ENCODE data around the gene DCAF15.

DCAF15 gene

GRCh38 chr19:13985771-13986347 lies 33.5 kb downstream of the DCAF15 start:
- H3K27ac ChIP-seq, result peak overlapping the region; percentile 89
- TF ChIP-seq ZFX (IDR thresholded peaks at IDR 0.05), result no peak

DNA sequence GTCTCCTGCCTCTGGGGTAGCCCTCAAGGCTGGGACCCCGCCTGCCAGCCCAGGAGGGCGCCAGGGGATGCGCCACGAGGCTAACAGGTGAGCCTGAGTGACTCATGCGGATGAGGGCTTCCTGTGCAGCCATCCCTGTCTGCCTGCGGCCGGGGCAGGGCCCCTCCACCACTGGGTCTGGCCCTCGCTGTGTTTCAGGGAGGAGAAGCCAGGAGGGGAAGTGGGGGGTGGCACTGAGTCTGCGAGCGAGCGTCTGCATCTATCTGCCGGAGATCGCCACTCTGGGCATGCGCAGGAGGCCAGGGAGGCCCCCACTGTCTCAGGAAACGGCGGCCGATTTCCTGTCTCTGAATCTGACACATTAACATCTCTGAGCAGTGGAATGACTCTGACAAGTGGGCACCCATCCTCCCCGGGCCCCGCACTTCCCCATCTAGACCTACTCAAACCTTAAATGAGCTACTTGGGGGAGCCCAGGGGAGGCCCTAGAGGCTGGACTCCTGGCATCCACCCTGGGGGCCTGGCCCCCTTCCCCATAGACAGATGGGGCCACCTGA lies 34.1 kb downstream of the DCAF15 start:
- no peak for TF ChIP-seq ZFX (IDR thresholded peaks at IDR 0.05)
- TF ChIP-seq, protein P1, sequence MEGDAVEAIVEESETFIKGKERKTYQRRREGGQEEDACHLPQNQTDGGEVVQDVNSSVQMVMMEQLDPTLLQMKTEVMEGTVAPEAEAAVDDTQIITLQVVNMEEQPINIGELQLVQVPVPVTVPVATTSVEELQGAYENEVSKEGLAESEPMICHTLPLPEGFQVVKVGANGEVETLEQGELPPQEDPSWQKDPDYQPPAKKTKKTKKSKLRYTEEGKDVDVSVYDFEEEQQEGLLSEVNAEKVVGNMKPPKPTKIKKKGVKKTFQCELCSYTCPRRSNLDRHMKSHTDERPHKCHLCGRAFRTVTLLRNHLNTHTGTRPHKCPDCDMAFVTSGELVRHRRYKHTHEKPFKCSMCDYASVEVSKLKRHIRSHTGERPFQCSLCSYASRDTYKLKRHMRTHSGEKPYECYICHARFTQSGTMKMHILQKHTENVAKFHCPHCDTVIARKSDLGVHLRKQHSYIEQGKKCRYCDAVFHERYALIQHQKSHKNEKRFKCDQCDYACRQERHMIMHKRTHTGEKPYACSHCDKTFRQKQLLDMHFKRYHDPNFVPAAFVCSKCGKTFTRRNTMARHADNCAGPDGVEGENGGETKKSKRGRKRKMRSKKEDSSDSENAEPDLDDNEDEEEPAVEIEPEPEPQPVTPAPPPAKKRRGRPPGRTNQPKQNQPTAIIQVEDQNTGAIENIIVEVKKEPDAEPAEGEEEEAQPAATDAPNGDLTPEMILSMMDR (conservative IDR thresholded peaks at IDR 0.05), result no peak
- H3K27ac ChIP-seq, result peak overlapping the region; percentile 89

DNA sequence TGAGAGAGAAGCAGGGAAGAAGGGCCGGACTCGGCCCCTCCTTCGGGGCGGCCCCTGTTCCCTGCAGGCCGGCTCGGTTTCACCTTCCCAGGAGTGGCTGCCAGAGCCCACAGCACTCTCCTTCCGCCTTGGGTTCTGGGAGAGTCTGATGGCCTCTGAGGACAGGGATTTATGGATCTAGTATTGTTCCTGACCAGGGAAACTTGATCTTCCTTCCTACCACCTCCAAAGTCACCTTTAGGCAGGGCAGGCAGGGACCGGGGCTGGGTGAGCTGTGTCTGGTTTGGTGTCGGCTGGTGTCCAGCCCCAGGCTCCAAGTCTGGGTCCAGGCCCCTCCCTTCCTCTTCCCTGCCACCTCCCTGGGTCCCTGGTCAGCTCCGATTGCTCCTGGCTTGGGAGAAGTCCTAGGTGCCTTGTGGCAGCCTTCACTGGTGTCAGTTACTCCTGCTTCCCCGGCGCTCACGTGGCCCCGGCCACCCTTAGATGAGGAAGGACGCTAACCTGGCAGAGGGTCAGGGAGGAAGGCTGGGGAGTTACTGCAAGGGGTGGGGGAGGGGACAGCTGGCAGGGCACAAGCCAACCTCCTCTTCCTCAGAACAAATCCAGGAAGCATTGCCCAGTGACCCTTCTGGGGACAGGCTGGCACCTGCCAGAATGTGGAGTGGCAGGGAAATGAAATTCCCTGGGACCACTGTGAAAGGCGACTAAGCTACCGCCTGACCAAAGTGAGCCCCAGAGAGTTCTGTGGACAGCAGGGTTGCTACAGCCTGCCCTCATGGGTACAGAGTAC lies 35.0 kb downstream of the DCAF15 start:
- H3K27ac ChIP-seq, result peak overlapping the region; percentile 89

GRCh38 chr19:13989487-13989886 lies 37.2 kb downstream of the DCAF15 start:
- H3K27ac ChIP-seq, result peak overlapping the region; percentile 89
- TF ChIP-seq, protein P1 (conservative IDR thresholded peaks at IDR 0.05), result no peak
- no peak for TF ChIP-seq ZFX (IDR thresholded peaks at IDR 0.05)

More for the DNA sequence above, 35.0 kb downstream of the DCAF15 start:
- no peak for TF ChIP-seq ZFX (IDR thresholded peaks at IDR 0.05)
- TF ChIP-seq, protein P1 (conservative IDR thresholded peaks at IDR 0.05), result no peak

DNA sequence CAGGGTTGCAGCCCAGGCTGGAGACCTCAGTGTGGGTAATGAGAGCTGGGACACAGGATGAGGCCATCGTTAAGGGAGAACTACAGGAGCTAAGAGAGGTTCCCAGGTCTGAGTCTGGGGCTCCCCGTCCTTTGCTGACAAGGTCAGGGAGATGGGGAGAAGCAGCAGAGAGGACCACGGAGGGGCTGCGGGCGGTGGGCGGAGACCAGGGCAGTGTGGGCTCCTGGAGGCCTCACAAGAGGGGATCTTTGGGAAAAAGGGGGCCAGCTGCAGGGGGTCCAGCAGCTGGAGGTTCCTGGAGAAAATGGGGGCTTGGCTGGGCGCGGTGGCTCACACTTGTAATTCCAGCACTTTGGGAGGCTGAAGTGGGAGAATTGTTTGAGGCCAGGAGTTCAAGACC lies 37.8 kb downstream of the DCAF15 start:
- TF ChIP-seq, protein P1 (conservative IDR thresholded peaks at IDR 0.05), result no peak
- no peak for TF ChIP-seq ZFX (IDR thresholded peaks at IDR 0.05)
- H3K27ac ChIP-seq, result no peak overlapping the region

DNA sequence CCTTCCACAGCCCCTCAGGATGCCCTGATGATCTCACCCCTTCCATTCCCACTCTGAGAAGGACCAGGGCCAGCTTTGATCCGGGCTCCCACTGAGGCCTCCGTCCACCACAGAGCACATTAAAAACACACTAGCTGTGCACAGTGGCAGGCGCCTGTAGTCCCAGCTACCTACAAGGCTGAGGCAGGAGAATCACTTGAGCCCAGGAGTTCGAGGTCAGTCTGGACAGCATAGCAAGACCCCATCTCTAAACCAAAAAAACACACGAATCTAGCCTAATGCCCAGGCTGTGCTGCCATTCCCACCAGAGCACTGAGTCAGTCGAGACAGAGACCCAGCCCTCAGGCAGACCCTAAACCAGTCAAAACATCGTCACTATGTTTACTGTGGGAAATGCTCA lies 39.7 kb downstream of the DCAF15 start:
- TF ChIP-seq, protein P1 (conservative IDR thresholded peaks at IDR 0.05), result no peak
- TF ChIP-seq ZFX (IDR thresholded peaks at IDR 0.05), result no peak
- no peak overlapping the region for H3K27ac ChIP-seq

GRCh38 chr19:13993590-13994300 lies 41.4 kb downstream of the DCAF15 start:
- no peak overlapping the region for H3K27ac ChIP-seq
- TF ChIP-seq ZFX (IDR thresholded peaks at IDR 0.05), result no peak
- TF ChIP-seq, protein P1 (conservative IDR thresholded peaks at IDR 0.05), result no peak

Measured in C4-2B (cell line).